GM18873 (cell line): ENCODE data around the gene NUDCD3.

ENCODE experiments used
- ATAC-seq: cut with Tn5 transposase; IDR thresholded peaks from one replicate; pipeline ENCODE4 v1.9.1; 2021; ENCODE audit warnings: mild to moderate bottlenecking, moderate library complexity, moderate number of reproducible peaks; ENCODE audit not compliant: unreplicated experiment, low FRiP score

The NUDCD3 gene

DNA sequence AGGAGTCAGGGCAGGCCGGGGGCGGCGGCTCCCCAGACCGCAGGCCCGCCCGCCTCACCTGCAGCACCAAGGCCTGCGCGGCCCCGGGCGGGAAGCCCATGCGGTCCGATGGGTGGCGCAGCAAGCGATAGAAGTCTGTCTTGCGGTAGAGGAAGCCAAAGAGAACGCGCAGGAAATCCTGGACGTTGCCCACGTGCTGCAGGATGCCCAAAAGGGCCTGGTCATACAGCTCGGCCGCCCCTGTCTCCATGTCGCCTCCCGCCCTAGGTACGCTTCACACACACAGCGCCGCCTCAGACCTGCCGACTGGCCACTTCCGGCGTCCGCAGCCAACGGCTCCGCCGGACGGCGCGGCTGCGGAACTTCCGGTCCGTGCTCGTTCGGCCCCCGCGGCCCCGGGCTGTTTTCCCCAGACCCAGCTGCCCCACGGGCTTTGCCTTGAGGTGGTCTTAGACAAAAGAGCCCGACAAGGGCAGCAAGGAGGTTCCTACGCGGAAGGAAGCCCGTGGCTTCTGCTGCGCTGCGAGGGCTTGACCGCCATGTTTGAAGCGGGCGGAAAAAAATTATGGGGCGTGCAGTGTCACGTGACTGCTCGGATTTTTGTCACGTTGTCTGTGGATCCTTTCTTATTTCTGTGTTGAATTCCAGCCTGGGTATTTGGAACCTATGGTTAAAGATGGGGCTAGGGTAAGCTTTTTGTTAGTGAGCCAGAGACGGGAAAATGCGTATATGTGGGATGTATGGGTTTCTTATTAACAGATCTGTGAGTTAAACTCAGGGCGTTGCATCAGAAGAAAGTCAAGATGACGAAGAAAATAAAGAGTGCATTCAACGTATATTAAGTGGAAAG, at the start of gene NUDCD3:
TSS of gene NUDCD3 (minus strand) at position 308 of the 850 bp plus-strand sequence. CDS start at position 250, 58 bp downstream.
- peak; percentile 79 for ATAC-seq

DNA sequence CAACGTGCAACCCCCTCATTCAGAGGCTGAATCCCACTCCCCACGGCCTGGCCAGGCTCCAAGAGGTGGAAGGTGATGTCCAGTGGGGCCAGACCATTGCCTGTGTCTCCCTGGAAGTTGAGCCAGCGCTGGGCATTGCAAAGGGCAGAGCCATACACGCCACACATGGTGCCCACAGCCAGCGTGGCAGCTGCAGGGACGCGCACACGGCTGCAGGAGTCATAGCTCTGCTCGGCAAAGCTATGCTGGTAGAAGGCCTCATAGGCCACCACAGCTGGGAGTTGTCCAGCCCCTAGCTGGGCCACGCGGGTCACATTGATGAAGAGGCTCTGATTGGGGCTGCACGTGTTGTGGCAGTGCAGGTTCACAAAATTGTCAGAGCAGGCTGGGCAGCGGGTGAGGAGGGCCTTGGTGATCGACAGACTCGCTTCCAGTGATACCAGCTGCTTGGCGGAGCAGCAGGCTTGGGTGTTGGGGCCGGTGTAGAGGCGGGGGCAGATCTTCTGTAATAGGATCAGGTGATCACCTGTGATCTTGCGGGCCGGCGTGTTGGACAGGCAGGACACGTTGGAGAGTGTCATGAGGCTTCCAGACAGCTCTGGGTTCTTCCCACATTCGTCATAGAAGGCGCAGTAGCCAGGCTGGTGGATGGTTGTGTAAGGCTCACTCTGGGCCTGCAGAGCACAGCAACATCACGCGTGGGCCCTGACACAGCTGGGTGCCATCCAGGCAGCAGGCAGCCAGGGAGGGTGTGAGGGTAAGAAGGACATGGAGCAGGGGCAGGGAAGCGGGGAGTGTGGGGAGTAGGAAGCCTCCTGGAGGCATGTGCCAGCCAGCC, 49.4 kb upstream of the NUDCD3 start:
- ATAC-seq = no peak

GRCh38 chr7:44538798-44539668, 48.6 kb upstream of the NUDCD3 start:
- ATAC-seq = no peak

GRCh38 chr7:44538093-44538797, 47.8 kb upstream of the NUDCD3 start:
- ATAC-seq = no peak

- ATAC-seq = no peak
Measured at GRCh38 chr7:44537442-44537841, 47.0 kb upstream of the NUDCD3 start.

GRCh38 chr7:44536090-44536489, 45.6 kb upstream of the NUDCD3 start:
- ATAC-seq = no peak

- ATAC-seq = no peak
Measured at GRCh38 chr7:44535348-44536064, 45.0 kb upstream of the NUDCD3 start.

- no peak for ATAC-seq
Measured at GRCh38 chr7:44534501-44534900, 44.0 kb upstream of the NUDCD3 start.

GRCh38 chr7:44534087-44534486, 43.6 kb upstream of the NUDCD3 start:
- no peak for ATAC-seq

DNA sequence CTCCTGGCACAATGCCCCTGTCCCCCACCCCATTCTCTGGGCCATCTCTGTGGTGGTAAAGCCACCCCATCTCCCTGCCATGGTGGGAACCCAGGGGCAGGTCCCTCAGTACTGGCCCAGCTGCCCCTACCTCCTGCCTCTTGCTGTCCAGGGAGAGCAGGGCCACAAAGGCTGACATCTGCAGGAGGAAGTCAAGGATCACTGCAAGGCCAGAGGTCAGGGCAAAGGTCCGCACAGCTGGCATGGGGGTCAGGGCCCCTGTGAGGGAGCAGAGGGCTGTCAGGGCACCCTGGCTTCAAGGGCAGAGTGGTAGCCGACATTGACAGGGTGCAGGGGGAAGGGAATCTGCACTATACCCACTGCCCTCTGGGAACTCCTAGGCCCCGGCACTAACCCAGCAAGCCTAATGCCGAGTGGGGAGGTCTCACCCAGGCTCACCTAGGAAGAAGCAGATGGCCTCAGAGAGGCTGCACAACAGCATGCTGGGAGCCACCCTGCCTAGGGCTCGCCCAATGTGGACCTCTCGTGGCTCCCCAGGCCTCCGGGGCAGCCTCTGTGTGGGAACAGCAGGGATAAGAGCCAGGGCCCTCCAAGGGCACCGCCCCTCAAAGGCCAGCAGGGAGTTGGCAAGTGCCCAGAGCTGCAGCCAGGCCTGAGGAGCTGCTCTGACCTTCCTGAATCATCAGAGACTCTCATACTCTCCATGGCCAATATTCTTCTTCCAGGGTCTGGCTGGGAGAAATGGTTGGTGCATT, 43.0 kb upstream of the NUDCD3 start:
- no peak for ATAC-seq

GRCh38 chr7:44531421-44532380, 41.2 kb upstream of the NUDCD3 start:
- ATAC-seq = no peak

DNA sequence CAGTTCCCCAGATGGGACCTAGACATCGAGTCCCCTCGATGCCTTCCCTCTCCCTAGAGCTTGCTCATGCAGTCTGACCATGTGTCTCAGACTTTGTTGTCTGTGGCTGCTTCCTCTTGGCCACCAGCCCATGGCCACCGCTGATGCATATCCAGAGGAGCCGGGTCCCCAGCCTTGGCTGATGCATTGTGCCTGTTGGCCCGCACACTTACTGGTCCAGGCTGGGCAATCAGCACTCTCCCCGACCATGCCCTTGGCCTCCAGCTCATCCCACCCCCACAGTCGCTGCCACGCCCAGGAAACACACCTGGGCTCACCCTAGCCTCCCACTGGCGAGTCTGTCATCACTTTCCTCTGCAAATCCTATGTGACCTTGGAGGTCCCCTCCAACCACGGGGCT, 40.5 kb upstream of the NUDCD3 start:
- no peak for ATAC-seq

DNA sequence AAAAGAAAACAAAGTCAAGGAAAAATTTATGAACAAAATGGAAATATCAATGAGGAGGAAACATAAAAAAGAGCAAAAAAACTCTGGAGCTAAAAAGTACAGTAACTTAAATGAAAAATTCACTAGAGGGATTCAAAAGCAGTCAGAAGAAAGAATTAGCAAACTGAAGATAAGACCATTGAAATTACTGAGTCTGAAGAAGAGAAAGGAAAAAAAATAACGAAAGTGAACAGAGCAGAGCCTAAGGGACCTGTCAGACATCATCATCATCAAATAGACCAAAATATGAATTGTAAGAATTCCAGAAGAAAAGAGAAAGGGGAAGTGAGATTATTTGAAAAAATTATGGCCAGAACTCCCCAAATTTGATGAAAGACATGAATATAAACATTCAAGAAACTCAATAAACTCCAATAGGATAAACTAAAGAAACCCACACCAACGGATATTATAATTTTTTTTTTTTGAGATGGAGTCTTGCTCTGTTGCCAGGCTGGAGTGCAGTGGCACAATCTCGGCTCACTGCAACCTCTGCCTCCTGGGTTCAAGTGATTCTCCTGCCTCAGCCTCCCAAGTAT, 34.4 kb upstream of the NUDCD3 start:
- ATAC-seq = no peak

DNA sequence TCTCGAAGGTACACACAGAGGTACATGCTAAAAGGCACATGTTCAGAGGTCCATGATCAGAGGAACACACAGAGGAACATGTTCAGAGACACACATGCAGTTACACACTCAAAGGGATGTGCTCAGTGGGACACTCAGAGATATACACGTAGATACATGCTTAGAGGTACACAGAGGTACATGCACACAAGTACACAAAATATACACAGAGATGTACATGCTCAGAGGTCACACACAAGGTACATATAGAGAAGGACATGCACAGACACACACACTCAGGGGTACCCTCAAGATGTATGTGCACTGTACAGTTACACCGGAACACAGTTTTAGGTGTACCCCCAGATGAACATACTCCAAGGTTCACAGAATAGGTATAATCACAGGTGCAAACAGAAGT, 31.9 kb upstream of the NUDCD3 start:
- no peak for ATAC-seq

DNA sequence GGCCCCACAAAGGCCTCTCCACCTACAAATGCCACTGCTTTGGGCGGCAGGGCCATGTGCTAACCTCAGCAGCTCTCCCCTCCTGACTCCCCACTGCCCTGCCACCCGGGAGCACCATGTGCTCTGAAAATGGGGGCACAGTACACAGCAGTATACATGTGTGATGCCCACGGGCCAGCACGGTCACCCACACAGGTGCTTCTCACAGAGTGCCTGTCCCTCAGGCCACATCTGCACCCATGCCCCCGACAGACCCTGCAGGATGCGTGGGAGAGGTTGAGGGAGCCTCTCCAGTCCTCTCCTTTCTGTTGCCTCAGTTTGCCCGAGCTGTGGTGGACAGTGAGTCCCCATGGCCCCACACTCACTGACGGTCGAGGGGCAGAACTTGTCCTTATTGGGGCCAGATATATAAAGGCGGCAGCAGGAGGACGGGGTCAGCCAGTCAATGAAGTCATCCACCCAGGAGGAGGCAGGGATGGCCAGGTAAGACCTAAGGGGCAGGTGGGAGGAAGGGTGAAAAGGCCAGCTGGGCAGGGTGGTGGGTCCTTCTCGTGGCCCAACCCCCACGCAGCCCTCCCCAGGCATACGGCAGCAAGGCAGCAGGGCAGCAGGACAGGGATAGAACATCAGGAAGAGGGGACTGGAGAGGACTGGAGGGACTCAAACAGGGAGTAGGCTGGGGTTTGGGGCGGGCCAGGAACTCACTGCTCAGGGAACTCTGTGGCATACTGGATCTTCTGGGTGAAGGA, 31.1 kb upstream of the NUDCD3 start:
- no peak for ATAC-seq

GRCh38 chr7:44520574-44520973, 30.1 kb upstream of the NUDCD3 start:
- no peak for ATAC-seq
